Activated CD8-positive, alpha-beta memory T cell treated with anti-CD3 and anti-CD28 coated beads for 1 hour (primary cell): ENCODE results near the gene CAMP.
"Not testable (repeated sequence)": the region's sequence is repeated elsewhere in the genome, so short reads cannot be mapped to it uniquely, and the experiment has no call there.

Experiments used
- DNase-seq, 2 donors: peaks; one replicate each; pipeline ENCODE4 v3.0.0-alpha.2; 2020; ENCODE audit warnings: low read depth in 1 of 2; ENCODE audit errors: extremely low read depth in 1 of 2

The CAMP gene

DNA sequence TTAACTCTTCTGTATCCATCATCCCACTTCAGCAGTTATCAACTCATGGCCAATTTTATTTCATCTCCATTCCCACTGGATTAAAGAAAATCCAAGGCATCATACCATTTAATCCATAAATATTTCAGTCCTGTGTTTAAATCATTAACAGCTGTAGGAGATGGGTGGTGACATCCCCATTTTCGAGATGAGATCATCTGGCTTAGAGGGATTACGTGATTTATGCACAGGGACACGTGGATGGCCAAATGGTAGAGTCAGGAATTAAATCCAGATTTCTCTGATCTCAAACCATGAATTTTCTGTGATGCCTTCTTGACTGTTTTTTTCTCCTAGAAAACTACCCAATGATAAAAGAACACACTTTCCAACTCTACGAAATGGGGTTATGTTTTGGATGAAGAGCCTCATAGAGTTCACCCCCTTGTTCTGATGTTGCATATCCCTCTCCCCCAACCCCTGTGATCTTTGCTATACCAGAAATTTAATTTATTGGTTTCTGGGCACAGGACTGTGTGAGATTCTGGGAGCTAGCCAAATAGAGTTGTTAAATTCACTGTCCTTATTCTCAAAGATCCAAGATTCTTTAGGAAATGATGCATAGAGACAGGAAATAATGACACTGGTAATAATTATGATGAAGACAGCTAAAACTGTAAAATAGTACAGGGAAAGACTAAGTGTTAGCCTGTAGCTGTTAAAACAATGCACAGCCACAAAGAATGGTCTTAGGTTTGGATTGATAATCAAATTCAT, 25.0 kb downstream of the CAMP start:
- DNase-seq, result no peak

DNA sequence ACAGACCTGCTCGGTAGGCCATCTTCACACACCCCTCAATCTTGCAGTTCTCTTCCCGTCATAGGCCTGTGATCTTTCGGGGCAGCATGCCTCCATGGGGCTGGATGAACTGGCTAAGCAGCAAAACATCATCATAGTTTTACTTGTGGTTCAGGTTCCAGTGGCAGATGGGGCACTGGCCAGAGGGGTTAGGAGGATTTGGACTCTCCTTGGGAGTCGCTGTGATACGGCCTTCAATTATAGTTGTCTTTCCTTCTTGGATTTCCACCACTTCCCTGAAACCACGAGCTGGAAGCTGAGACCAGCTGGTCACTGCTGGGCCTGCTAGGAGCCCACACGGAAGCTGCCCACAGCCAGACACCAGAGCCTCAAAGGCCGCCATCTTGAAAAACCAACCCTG, 33.3 kb downstream of the CAMP start:
- DNase-seq, result no peak

DNA sequence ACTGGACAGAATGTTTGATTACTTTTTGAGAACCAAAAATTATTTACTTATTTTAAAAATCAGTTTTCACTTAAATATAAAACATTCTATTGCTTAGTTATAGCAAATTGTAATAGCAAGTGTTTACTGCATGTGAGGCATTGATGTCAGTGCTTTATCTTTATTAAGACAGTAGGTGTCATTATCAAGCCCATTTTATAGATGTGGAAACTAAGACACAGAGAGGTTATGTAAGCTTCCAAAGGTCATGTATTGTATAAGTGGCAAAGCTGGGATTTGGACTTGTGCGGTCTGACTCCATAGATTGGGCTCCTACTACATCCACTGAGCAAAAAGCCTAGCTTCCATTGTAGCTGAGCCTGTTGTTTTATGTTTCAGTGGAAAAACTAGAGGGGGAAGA, 35.2 kb downstream of the CAMP start:
- no peak for DNase-seq

DNA sequence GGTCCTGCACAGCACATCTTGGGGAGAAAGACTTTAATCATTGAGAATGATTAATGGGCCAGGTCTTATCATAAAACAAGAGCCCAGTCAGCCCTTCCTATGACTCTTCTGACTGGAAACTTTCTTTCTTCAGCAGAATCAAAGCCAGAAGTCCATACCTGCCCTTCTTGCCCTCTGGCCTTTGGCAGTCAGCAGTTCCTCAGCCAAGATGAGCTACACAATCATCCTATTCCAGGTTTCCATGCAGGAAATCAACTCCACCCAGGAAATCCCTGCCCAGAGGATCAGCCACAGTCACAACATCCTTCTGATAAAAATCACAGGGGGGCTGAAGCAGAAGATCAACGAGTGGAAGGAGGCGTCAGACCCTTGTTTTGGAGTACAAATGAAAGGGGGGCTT, 44.5 kb downstream of the CAMP start:
- DNase-seq, result no peak

DNA sequence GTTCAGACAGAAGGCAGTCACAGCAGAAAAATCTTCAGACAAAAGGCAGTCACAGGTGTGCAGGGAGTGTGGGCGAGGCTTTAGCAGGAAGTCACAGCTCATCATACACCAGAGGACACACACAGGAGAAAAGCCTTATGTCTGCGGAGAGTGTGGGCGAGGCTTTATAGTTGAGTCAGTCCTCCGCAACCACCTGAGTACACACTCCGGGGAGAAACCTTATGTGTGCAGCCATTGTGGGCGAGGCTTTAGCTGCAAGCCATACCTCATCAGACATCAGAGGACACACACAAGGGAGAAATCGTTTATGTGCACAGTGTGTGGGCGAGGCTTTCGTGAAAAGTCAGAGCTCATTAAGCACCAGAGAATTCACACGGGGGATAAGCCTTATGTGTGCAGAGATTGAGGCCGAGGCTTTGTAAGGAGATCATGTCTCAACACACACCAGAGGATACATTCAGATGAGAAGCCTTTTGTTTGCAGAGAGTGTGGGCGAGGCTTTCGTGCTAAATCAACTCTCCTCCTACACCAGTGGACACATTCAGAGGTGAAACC, 45.2 kb downstream of the CAMP start:
- peak; percentile 41 to 62 for DNase-seq

DNA sequence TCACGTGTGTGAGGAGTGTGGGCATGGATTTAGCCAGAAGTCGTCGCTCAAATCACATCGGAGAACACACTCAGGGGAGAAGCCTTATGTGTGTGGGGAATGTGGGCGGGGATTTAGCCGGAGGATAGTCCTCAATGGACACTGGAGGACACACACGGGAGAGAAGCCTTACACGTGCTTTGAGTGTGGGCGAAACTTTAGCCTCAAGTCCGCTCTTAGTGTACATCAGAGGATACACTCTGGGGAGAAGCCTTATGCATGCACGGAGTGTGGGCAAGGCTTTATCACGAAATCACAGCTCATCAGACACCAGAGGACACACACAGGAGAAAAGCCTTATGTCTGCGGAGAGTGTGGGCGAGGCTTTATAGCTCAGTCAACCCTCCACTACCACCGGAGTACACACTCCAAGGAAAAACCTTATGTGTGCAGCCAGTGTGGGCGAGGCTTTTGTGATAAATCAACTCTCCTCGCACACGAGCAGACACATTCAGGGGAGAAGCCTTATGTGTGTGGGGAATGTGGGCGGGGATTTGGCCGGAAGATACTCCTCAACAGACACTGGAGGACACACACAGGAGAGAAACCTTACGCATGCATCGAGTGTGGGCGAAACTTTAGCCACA, 45.8 kb downstream of the CAMP start:
- no peak for DNase-seq

DNA sequence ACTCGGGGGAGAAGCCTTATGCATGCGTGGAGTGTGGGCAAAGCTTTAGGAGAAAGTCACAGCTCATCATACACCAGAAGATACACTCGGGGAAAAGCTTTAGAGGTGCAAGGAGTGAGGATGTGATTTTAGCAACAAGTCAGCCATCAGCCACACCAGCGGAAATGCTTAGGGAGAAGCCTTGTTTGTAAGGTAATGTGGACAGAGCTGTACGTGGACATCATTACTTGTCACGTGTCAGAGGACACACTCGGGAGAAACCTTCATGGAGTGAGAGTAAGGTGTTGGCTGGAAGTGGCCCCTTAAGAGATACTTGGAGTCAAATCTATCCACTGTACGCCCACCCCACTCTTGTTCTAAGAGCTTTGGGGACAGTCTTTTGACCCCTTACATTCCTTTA, 46.3 kb downstream of the CAMP start:
- DNase-seq, result no peak

DNA sequence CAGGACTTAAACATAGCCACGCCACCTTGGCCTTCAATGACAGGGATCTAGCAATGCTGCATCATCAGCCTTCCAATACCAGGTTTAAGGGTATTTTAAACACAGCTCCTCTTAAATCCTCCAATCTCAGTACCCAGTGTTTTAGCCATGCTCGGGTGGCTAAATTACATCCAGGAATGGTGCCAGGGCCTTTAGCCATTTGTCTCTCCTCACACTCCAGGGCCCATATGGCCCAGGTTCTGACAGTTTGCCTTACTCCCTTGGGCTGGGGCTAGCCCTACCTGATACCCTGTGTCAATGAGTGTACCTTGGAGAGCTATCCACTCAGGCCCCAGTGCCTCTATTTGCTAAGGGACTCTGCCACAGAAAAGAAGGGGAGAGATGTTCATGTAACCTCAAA, 47.0 kb downstream of the CAMP start:
- no peak for DNase-seq

DNA sequence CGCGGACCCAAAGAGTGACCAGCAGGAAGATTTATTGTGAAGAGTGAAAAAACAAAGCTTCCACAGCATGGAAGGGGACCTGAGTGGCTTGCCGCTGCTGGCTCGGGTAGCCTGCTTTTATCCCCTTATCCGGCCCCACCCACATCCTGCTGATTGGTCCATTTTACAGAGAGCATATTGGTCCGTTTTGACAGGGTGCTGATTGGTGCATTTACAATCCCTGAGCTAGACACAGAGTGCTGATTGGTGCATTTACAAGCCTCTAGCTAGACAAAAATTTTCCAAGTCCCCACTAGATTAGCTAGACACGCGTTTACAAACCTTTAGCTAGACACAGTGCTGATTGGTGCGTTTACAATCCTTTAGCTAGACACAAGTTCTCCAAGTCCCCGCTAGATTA, 47.9 kb downstream of the CAMP start:
- DNase-seq, result not testable (repeated sequence)

DNA sequence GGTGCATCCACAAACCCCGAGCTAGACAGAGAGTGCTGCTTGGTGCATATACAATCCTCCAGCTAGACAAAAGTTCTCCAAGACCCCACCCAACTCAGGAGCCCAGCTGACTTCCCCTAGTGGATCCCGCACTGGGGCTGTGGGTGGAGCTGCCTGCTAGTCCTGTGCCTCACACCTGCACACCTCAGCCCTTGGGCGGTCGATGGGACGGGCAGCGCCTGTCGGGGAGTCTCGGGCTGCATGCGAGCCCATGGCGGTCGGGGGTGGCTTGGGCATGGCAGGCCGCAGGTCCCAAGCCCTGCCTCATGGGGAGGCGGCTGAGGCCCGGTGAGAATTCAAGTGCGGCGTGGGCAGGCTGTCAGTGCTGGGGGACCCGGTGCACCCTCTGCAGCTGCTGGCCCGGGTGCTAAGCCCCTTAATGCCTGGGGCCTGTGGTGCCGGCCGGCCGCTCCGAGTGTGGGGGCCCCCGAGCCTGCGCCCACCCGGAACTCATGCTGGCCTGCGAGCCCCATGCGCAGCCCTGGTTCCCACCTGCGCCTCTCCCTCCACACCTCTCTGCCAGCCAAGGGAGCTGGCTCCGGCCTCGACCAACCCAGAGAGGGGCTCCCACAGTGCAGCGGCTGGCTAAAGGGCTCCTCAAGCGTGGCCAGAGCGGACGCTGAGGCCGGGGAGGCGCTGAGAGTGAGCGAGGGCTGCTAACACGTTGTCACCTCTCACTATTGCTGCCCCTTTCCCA, 48.6 kb downstream of the CAMP start:
- no peak for DNase-seq

DNA sequence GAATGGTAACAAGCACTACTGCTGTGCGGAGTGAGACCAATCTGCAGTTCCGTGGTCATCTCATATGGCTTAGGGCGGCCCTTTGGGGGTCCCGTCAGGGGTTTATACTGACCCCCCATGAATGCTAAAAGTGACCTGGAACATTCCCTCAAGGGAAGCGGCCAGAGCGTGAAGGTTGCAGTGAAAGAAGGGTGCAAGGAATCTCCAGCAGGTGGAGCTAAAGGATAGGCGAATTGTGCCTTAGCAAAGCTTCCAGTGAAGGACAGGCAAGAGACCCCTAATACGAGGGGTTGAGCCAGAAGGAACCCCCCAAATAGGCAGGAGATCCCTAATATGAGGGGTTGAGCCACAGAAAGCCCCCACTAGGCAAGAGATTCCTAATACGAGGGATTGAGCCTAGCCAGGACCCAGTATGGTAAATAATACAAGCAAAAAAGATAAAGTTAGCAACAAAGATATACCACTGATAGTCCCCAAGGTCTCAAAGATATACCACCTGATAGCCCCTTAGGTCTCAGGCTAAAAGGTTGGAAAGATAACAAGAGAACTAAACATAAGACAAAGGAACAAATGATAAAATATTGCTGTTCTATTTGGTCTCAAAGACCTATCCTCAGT, 50.4 kb downstream of the CAMP start:
- DNase-seq, result peak; percentile 25

DNA sequence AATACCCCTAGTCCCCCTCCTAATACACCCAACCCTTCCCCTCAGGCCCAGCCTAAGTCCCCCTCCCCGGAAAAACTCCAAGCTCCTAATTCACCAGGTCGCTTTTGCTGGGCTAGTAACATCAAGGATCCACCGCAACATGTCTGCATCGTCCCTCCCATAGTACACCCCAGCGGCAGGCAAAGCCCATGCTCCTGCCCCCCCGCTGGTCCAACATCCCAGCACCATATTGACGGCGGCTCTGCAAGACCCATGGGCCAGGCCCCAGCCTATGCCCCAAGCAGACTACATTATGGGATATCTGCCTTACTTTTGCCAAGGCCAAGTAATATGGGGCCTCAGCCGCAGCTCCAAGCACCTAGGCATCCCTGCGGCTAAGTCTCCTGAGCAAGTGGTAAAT, 51.2 kb downstream of the CAMP start:
- DNase-seq, result no peak
